Thymus (tissue), 11 donors: ENCODE measurements around the gene ST3GAL4. TPM values are rescaled to one million over a fixed set of nuclear protein-coding genes. Genes with fewer than 3 reads are reported as not detected.

Experiments
- DNase-seq, 9 donors: peaks; one replicate each; pipeline ENCODE4 v3.0.0-alpha.2; 2013; ENCODE audit warnings: low spot score in 9 of 9, low read depth in 6 of 9, missing footprints in 1 of 9
- H3K27ac ChIP-seq, 2 donors: one replicate each; pipeline ENCODE4 v1.5.1; 2013; ENCODE audit warnings: control low read depth in 1 of 2, low read depth in 1 of 2, low read length in 1 of 2, mild to moderate bottlenecking in 1 of 2, moderate library complexity in 1 of 2
- H3K27me3 ChIP-seq, 2 donors: one replicate each; pipeline ENCODE4 v1.5.1; 2013; ENCODE audit warnings: low read length in 1 of 2; ENCODE audit not compliant: control insufficient read depth in 2 of 2, insufficient read depth in 1 of 2
- H3K36me3 ChIP-seq, 2 donors: one replicate each; pipeline ENCODE4 v1.5.1; 2013; ENCODE audit warnings: low read length in 1 of 2, mild to moderate bottlenecking in 1 of 2, moderate library complexity in 1 of 2; ENCODE audit not compliant: control insufficient read depth in 2 of 2, insufficient read depth in 2 of 2
- H3K4me1 ChIP-seq, 2 donors: one replicate each; pipeline ENCODE4 v1.5.1; 2013; ENCODE audit warnings: low read length in 2 of 2; ENCODE audit not compliant: control insufficient read depth in 2 of 2, insufficient read depth in 2 of 2
- H3K4me3 ChIP-seq, 2 donors: one replicate each; pipeline ENCODE4 v1.5.1; 2013; ENCODE audit warnings: low read length in 2 of 2, control low read depth in 1 of 2, mild to moderate bottlenecking in 1 of 2
- H3K9me3 ChIP-seq, 2 donors: one replicate each; pipeline ENCODE4 v1.5.1; 2013; ENCODE audit warnings: low read length in 1 of 2, mild to moderate bottlenecking in 1 of 2; ENCODE audit not compliant: control insufficient read depth in 2 of 2, insufficient read depth in 1 of 2
- WGBS: extraction: QIAGEN DNeasy Blood & Tissue Kit; methylation state at CpG from one replicate; pipeline ENCODE4 v1.1.7; 2013; 5-methylcytosine and 5-hydroxymethylcytosine counted together
- polyA plus RNA-seq: library from polyadenylated mRNA; stranded (reverse); fragments of 200-250 nt; gene quantifications from one replicate; pipeline ENCODE4 v1.2.3, GENCODE V29; 2013
- total RNA-seq: library from RNA; stranded (reverse); fragments of 120-200 nt; gene quantifications from one replicate; pipeline ENCODE4 v1.2.4, GENCODE V29; 2013
- donor health status: healthy.

The ST3GAL4 gene
- total and polyA plus RNA-seq, 2 donors = 5.9 to 6.1 TPM

DNA sequence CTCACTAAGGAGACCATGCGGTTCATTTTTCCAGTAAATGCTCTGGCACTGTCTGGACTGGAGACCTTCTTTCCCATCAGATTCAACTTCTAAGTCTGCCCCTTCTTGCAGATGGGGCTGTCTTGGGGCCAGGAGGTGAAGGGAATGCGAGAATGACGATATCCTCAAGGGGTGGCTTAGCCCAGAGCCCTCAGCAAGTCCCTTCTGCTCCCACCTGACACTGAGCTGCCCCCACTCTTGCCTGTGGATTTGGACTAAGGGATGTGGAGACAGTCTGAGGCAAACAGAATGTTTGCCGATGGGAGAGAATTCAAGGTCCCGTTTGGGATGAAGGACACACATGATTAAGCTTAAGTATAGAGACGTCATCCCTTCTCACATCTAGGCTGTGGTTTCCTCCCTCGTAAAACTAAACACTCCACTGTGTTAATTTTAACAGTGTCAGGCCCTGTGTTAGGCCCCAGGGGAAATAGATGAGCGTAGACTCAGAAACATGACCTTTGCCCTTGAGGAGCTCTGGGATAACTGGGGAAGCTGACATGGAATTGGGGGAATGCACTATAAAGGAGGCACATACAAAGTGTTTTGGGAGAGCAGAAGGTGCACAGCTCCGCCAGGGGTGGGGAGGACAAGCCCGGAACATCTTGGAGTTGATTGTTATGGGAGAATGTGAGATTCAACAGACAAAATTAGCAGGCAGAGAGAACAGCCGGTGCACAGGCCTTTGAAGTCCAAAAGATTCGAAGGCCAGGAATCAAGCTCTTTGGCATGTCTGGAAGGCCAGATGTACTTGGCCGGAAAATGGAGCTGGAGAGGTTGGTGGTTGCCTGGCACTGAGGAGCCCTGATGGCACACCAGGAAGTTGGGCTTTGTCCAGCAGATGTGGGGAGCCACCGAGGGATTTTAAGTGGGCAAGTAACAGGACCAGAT lies 71.6 kb downstream of the ST3GAL4 start:
- Histone ChIP-seq H3K27ac (no peak overlapping the region), H3K4me1 (peaks cover 0 to 4% of the 10 kb centered on the region in 2 donors), H3K27me3 (no peaks in the 10 kb centered on the region), H3K36me3 (no peaks in the 10 kb centered on the region), H3K9me3 (peaks cover 0 to 1% of the 10 kb centered on the region in 2 donors), H3K4me3 (no peak overlapping the region)
- WGBS = 87% methylated on average over 14 of the region's 14 CpGs
- no peak for DNase-seq

DNA sequence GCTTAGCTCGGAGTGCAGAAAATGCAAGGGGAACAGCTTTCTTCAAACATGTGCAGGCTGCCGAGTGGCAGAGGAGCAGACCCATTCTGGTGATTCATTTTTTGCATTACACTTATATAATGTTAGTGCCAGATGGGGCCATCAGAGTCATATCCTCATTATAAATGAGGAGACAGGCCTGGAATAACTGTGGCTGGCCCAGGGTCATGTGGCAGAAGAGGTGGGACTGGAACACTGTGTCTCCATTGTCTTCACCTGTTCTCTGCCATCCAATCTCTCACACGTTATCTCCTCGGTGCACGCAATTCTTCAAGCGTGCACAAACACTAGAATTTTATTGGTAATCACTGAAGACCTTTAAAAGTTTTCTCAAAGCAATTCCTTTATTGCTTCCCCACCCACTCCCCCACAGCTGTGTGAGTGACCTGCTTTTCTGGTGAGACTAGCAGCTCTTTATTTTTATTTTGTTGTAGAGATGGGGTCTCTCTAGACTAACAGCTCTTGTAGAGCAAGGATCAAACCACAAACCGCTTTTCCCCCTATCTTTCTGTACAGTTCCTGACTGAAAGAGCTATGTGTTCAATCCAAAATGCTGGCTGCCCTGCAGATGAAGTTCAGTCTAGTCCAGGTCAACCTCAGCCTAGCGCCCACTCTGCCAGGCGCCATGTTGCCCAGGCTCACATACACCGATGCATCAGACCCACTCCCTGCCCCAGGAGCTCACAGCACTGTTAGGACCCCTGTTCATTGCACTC lies 75.3 kb downstream of the ST3GAL4 start:
- no peak overlapping the region for H3K4me3 ChIP-seq
- peaks cover 0 to 1% of the 10 kb centered on the region in 2 donors for H3K9me3 ChIP-seq
- DNase-seq = no peak
- H3K27me3 ChIP-seq = no peaks in the 10 kb centered on the region
- H3K36me3 ChIP-seq = no peaks in the 10 kb centered on the region
- H3K27ac ChIP-seq = no peak overlapping the region
- 90% methylated on average over 10 of the region's 10 CpGs for WGBS
- H3K4me1 ChIP-seq = no peaks in the 10 kb centered on the region

DNA sequence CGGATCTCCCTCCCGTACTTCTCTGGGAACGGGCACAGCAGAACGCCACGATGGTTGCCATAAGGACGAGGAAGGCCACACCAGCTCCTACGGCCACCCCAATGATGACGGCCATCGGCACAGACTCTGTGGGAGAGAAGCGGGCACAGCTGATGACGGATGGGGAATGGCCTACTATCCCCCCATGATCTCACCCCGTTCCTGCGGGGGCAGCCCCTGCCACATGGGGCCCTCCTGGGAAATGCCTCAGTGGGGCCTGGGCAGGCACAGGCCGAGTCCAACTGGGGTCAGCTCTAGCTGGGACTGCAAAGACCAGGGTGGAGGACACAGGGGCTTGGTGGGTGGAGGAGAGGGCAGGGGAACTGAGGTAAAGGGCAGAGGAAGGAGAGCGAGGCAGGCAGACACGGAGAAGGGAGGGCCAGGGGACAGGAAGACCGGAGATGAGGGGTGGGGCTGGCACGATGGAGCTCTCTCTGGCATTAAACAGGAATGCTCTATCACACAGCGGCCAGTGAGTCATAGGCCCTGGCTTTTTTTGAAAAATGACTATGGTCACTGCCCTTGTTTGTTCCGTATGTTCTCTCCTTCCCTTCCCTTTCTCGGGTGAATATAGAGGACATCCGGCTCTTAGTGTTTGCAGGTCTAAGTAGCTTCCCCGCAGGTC lies 76.0 kb downstream of the ST3GAL4 start:
- no peaks in the 10 kb centered on the region for H3K4me1 ChIP-seq
- no peak for DNase-seq

DNA sequence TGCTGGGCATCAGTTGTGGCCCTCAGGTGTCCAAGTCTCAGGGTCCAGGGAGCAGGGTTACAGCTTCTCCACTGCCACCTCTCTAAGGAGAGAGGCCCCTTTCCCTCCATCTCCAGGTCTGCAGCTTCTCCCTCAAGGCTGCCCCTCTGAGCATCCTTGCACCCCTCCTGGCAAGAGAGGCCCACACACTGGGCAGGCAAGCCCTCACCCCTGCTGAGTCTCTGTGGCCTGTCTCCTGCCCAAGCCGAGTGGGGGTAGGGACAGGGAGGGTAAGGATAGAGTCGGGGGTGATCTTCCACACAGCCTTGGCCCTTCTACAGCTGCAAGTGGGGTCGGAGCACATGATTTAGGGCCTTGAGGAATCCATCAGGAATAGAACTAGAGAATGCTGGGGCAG lies 76.6 kb downstream of the ST3GAL4 start:
- DNase-seq = no peak
- Histone ChIP-seq H3K9me3 (no peaks in the 10 kb centered on the region), H3K36me3 (no peaks in the 10 kb centered on the region), H3K4me3 (no peak overlapping the region), H3K4me1 (no peaks in the 10 kb centered on the region), H3K27me3 (no peaks in the 10 kb centered on the region), H3K27ac (no peak overlapping the region)
- 96% methylated on average over 3 of the region's 3 CpGs for WGBS

More for the DNA sequence above, 76.0 kb downstream of the ST3GAL4 start:
- H3K4me3 ChIP-seq = no peak overlapping the region
- no peaks in the 10 kb centered on the region for H3K27me3 ChIP-seq
- H3K27ac ChIP-seq = no peak overlapping the region
- H3K9me3 ChIP-seq = no peaks in the 10 kb centered on the region
- no peaks in the 10 kb centered on the region for H3K36me3 ChIP-seq
- 97% methylated on average over 23 of the region's 23 CpGs for WGBS

DNA sequence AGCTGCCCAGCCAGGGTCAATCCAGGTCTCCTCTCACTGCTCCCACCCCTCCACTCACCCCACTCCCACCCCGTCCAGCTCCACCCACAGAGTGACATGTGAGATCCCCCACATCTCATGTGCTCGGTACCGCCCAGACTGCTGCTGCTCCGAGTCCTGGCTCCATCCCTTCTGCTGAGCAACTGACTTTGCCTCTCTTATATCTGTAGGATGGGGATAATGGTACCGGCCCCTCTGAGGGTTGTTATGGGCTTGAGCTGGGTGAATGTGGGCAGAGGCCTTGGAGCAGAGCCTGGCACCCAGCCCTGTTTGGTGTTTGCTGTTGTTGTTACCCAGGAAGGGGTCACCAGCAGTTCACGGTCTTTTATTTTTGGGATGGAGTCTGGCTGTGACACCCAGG lies 77.0 kb downstream of the ST3GAL4 start:
- WGBS = 93% methylated on average over 6 of the region's 6 CpGs
- Histone ChIP-seq H3K27me3 (no peaks in the 10 kb centered on the region), H3K4me3 (no peak overlapping the region), H3K9me3 (no peaks in the 10 kb centered on the region), H3K4me1 (no peaks in the 10 kb centered on the region), H3K27ac (no peak overlapping the region), H3K36me3 (no peaks in the 10 kb centered on the region)
- DNase-seq = no peak

DNA sequence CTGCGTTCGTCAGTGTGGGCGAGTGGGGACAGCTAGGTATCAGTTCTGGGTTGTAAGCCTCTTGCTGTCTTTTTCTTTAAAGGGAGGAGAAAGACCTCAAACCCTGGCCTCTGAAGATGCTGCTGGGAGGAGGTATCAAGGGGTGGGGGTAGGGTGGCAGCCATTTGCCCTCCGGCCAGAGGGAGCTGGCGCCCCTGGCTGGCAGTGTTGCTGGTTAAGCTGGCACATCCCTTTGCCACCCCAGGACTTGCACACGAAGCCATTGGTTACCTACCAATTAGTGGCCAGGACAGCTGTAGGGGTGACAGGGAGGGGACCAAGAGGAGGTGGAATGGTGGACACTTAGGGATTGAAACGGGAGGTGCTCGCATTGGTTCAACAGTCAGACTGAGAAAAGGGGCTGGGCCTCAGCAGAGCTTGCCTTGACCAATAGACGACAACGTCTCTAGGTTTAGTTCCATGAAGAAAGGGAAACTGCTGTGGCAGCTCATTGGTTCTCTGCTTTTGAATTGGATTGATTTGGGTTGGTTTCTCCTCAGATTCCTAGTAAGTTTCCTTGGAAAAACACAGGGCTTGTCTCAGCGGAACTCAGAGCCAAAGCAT lies 77.9 kb downstream of the ST3GAL4 start:
- no peak for DNase-seq
- WGBS = 97% methylated on average over 11 of the region's 11 CpGs
- Histone ChIP-seq H3K27ac (no peak overlapping the region), H3K36me3 (no peaks in the 10 kb centered on the region), H3K9me3 (no peaks in the 10 kb centered on the region), H3K4me1 (no peaks in the 10 kb centered on the region), H3K27me3 (no peaks in the 10 kb centered on the region), H3K4me3 (no peak overlapping the region)

DNA sequence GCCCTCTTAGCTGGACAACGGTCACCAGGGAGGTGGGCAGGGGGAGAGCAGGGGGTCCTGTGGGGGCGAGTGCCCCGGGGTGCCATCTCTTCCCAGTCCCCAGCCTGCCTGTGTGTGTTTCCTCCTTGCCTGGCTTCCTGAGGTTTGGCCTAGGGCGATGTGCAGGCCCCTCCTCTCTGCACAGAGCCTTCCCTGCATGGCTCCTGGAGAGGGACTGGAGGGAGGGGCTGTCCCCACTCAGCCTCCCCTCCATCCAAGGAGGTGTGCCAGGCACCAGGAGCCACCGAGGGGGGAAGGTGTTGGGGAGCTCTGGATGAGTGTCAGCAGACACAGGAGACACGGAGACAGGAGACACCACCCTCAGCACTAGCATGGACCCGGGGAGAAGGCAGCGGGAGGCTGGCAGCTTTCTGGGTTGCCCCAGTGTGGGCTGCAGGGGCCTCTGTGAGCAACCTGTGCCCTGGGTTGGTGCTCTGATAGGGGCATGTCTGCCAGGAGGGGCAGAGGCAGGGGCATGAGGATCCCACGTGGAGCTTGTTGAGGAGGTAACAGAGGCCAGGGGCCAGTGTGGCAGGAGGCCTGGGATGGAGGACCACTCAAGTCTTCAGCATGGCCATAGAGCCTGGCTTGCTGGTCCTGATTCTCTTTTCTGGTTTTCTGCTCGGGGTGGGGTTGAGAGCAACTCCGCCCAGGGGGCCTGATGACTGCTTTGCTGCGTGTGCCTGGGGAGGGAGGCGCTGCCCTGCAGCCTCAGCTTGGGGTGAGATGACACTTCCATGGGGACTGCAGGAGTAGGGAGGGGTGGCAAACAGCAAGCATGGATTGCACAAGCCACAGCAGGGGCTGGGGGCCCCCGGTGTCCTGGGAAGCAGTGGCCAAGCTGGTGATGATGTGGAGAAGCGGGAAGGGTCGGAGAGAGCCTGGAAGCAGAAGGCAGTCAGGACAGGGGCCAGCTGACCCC lies 78.8 kb downstream of the ST3GAL4 start:
- WGBS = 87% methylated on average over 16 of the region's 16 CpGs
- no peak overlapping the region for H3K27ac ChIP-seq
- DNase-seq = no peak

DNA sequence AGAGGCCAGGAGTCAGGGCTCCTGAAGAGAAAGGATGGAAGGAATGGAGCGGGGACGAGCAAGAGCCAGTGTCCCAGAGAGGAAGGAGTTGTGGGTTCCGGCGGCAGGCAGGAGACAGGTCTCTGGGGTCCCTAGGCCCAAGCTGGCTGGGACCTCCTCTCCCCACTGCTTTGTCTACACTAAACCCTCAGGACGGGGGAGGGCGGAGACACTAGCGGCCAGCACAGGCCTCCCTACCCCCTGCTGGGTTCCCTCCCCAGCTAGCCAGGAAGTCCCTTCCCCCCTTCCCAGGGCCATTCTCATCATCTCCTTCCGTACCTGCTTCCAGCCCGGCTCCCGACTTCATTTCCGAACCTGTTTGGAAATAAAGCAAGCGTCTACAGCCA lies 79.5 kb downstream of the ST3GAL4 start:
- no peaks in the 10 kb centered on the region for H3K4me1 ChIP-seq
- H3K27me3 ChIP-seq = no peaks in the 10 kb centered on the region
- no peak overlapping the region for H3K27ac ChIP-seq
- no peak overlapping the region for H3K4me3 ChIP-seq
- WGBS = 94% methylated on average over 12 of the region's 12 CpGs
- no peaks in the 10 kb centered on the region for H3K36me3 ChIP-seq
- H3K9me3 ChIP-seq = no peaks in the 10 kb centered on the region
- DNase-seq = no peak

More for the DNA sequence above, 78.8 kb downstream of the ST3GAL4 start:
- Histone ChIP-seq H3K27me3 (no peaks in the 10 kb centered on the region), H3K36me3 (no peaks in the 10 kb centered on the region), H3K4me3 (no peak overlapping the region), H3K4me1 (no peaks in the 10 kb centered on the region), H3K9me3 (no peaks in the 10 kb centered on the region)
